HCT116 (cell line): ENCODE measurements around the gene SYNJ2. TPM values are rescaled to one million over a fixed set of nuclear protein-coding genes. Genes with fewer than 3 reads are reported as not detected.

Source experiments
- ATAC-seq: fragments of 200-7000 bp; cut with Tn5 transposase; 2 replicates; pipeline ENCODE4 v1.9.1; 2020; ENCODE audit warnings: mild to moderate bottlenecking, moderate library complexity
- BruUV-seq: library from RNA; stranded (reverse); fragments of 400-500 nt; replicated peaks from 2 replicates; lab custom pipeline; 2021; lab: Mats Ljungman, UMichigan
- CTCF ChIA-PET: fragments of 300-600 bp; sonication (Branson Sonifier 250); formaldehyde crosslinking; loops from one replicate; lab custom pipeline; 2021; ENCODE audit warnings: antibody characterized with exemption; lab: Charles Lee
- POLR2A ChIA-PET: fragments of 300-600, 350-600 bp; sonication (Branson Sonifier 250); formaldehyde crosslinking; loops from one replicate; lab custom pipeline; 2021; ENCODE audit warnings: antibody characterized with exemption; lab: Charles Lee
- RAD21 ChIA-PET, 2 experiments: fragments of 300-600 bp; sonication (Branson Sonifier 250); formaldehyde crosslinking; loops; one replicate each; lab custom pipeline; 2023; ENCODE audit warnings: low total read pairs in 2 of 2; ENCODE audit not compliant: uncharacterized antibody in 2 of 2, unreplicated experiment in 2 of 2, low non-redundant PET in 1 of 2; lab: Charles Lee
- DNase-seq: peaks from one replicate; pipeline ENCODE4 v3.0.0-alpha.2; 2010; ENCODE audit warnings: low read depth, low spot score
- H2AFZ ChIP-seq: fragments of 200-600 bp; shearing (Covaris generic), sonication (generic); 2 replicates; pipeline ENCODE4 v1.6.1; 2017; ENCODE audit warnings: low read depth, mixed run types, mixed read lengths, antibody characterized with exemption, low read length; ENCODE audit not compliant: poor library complexity, severe bottlenecking
- H3K27ac ChIP-seq: 2 replicates; pipeline ENCODE4 v1.5.1; 2012; ENCODE audit warnings: low read depth, low read length
- H3K27me3 ChIP-seq: fragments of 200-600 bp; sonication (generic); 2 replicates; pipeline ENCODE4 v1.6.1; 2016; ENCODE audit warnings: mixed run types, low read length, mixed read lengths; ENCODE audit not compliant: insufficient read depth
- H3K36me3 ChIP-seq, 2 experiments: fragments of 200-500 bp in 1 of 2; fragments of 200-600 bp in 1 of 2; sonication (Bioruptor generic) in 1 of 2; sonication (generic) in 1 of 2; 2 replicates each; pipeline versions ENCODE4 v1.5.1 to v1.6.1; 2014 to 2016; ENCODE audit warnings: low read length in 2 of 2, inconsistent platforms in 1 of 2, mixed read lengths in 1 of 2, mixed run types in 1 of 2; ENCODE audit not compliant: insufficient read depth in 2 of 2, control insufficient read depth in 1 of 2
- H3K4me1 ChIP-seq, 2 experiments: fragments of 200-600 bp in 1 of 2; sonication (generic) in 1 of 2; 2 replicates each; pipeline versions ENCODE4 v1.5.1 to v1.6.1; 2012 to 2017; ENCODE audit warnings: low read length in 2 of 2, inconsistent platforms in 1 of 2, mild to moderate bottlenecking in 1 of 2, mixed read lengths in 1 of 2, mixed run types in 1 of 2, moderate library complexity in 1 of 2; ENCODE audit not compliant: insufficient read depth in 2 of 2, control insufficient read depth in 1 of 2
- H3K4me2 ChIP-seq: fragments of 200-600 bp; sonication (generic); 2 replicates; pipeline ENCODE4 v1.6.1; 2017; ENCODE audit warnings: mixed run types, low read length, mixed read lengths
- H3K4me3 ChIP-seq, 2 experiments: fragments of 200-600 bp in 1 of 2; sonication (generic) in 1 of 2; replicated peaks in 1 of 2; 2 replicates each; pipeline ENCODE4 v1.5.1; 2011 to 2016; ENCODE audit warnings: low read length in 2 of 2, control low read depth in 1 of 2, low read depth in 1 of 2, mild to moderate bottlenecking in 1 of 2, mixed read lengths in 1 of 2, mixed run types in 1 of 2
- H3K79me2 ChIP-seq: fragments of 200-600 bp; sonication (generic); 2 replicates; pipeline ENCODE4 v1.6.1; 2017; ENCODE audit warnings: mild to moderate bottlenecking, mixed run types, low read length, moderate library complexity, mixed read lengths; ENCODE audit not compliant: insufficient read depth
- H3K9ac ChIP-seq: fragments of 200-600 bp; sonication (generic); 2 replicates; pipeline ENCODE4 v1.6.1; 2016; ENCODE audit warnings: low read length, mixed read lengths
- H3K9me2 ChIP-seq: fragments of 200-600 bp; sonication (generic), shearing (Covaris generic); 2 replicates; pipeline ENCODE4 v1.6.1; 2017; ENCODE audit warnings: mixed run types, mild to moderate bottlenecking, moderate library complexity; ENCODE audit not compliant: insufficient read depth
- H3K9me3 ChIP-seq, 2 experiments: fragments of 200-500 bp in 1 of 2; fragments of 200-600 bp in 1 of 2; sonication (Bioruptor generic) in 1 of 2; sonication (generic) in 1 of 2; 2 replicates each; pipeline ENCODE4 v1.6.1; 2014 to 2017; ENCODE audit warnings: low read length in 2 of 2, mixed read lengths in 2 of 2, inconsistent platforms in 1 of 2, low read depth in 1 of 2, mild to moderate bottlenecking in 1 of 2, mixed run types in 1 of 2, moderate library complexity in 1 of 2; ENCODE audit not compliant: control insufficient read depth in 1 of 2, insufficient read depth in 1 of 2
- H4K20me1 ChIP-seq: fragments of 200-600 bp; sonication (generic), shearing (Covaris generic); 2 replicates; pipeline ENCODE4 v1.6.1; 2017; ENCODE audit warnings: mixed run types, mild to moderate bottlenecking, moderate library complexity; ENCODE audit not compliant: insufficient read depth
- CBX3 ChIP-seq: IDR thresholded peaks from 2 replicates; pipeline ENCODE4 v1.6.1; 2012; ENCODE audit warnings: low read depth
- CEBPB ChIP-seq: IDR thresholded peaks from 2 replicates; pipeline ENCODE4 v1.6.1; 2012; ENCODE audit warnings: low read depth
- CTCF ChIP-seq, 3 experiments: fragments of 200-600 bp in 1 of 3; sonication (generic) in 1 of 3; IDR thresholded peaks in 2 of 3; conservative IDR thresholded peaks in 1 of 3; 2 replicates each; pipeline ENCODE4 v1.5.1; 2012 to 2017; ENCODE audit warnings: low read depth in 2 of 3, low read length in 2 of 3, antibody characterized with exemption in 1 of 3, borderline replicate concordance in 1 of 3, control low read depth in 1 of 3, mild to moderate bottlenecking in 1 of 3, mixed read lengths in 1 of 3, mixed run types in 1 of 3, moderate library complexity in 1 of 3; ENCODE audit not compliant: insufficient read depth in 1 of 3
- EZH2 ChIP-seq: fragments of 200-600 bp; sonication (generic); IDR thresholded peaks from 2 replicates; pipeline ENCODE4 v1.6.1; 2017; ENCODE audit warnings: antibody characterized with exemption, mixed run types
- EZH2phosphoT487 ChIP-seq: fragments of 200-600 bp; IDR thresholded peaks from 2 replicates; pipeline ENCODE4 v1.6.1; 2018; ENCODE audit warnings: antibody characterized with exemption, borderline replicate concordance
- JUND ChIP-seq: IDR thresholded peaks from 2 replicates; pipeline ENCODE4 v1.6.1; 2012
- MAX ChIP-seq: IDR thresholded peaks from 2 replicates; pipeline ENCODE4 v1.6.1; 2012
- POLR2A ChIP-seq: IDR thresholded peaks from 2 replicates; pipeline ENCODE4 v1.7.0; 2011; ENCODE audit warnings: borderline replicate concordance; ENCODE audit not compliant: insufficient read depth, insufficient read length; ENCODE audit errors: extremely low read depth
- POLR2AphosphoS5 ChIP-seq: IDR thresholded peaks from 2 replicates; pipeline ENCODE4 v1.6.1; 2011; ENCODE audit warnings: mild to moderate bottlenecking, low read depth, low read length, moderate library complexity
- SP1 ChIP-seq: IDR thresholded peaks from 2 replicates; pipeline ENCODE4 v1.6.1; 2012; ENCODE audit warnings: low read depth
- YY1 ChIP-seq: IDR thresholded peaks from 2 replicates; pipeline ENCODE4 v1.6.1; 2011; ENCODE audit warnings: low read length, low read depth, moderate library complexity, mild to moderate bottlenecking; ENCODE audit not compliant: insufficient replicate concordance; ENCODE audit errors: extremely low read depth
- ZBTB33 ChIP-seq: IDR thresholded peaks from 2 replicates; pipeline ENCODE4 v1.6.1; 2011; ENCODE audit warnings: mild to moderate bottlenecking, low read length, moderate library complexity; ENCODE audit not compliant: insufficient replicate concordance; ENCODE audit errors: extremely low read depth
- ZFX ChIP-seq: fragments of 450-650 bp; IDR thresholded peaks from 2 replicates; pipeline ENCODE4 v1.6.1; 2017
- intact Hi-C: fragments of 100-400 bp; cut with micrococcal nuclease; formaldehyde crosslinking; loops from 2 replicates; pipeline ENCODE4 v1.10.0; 2022
- total RNA-seq: library from RNA; stranded (reverse); gene quantifications from one replicate; pipeline ENCODE4 v1.2.1, GENCODE V29; 2021; ENCODE audit not compliant: unreplicated experiment

Gene SYNJ2
- total RNA-seq, 1 experiment from 2014 or later: 23.9 TPM

GRCh38 chr6:158020272-158020711 is 38.6 kb downstream of the SYNJ2 start:
- Histone ChIP-seq H3K9me3 (no peaks in the 10 kb centered on the region), H3K79me2 (peaks cover 15% of the 10 kb centered on the region), H3K9me2 (no peaks in the 10 kb centered on the region), H3K27me3 (no peaks in the 10 kb centered on the region), H3K36me3 (peaks cover 0 to 22% of the 10 kb centered on the region in 2 experiments; a peak in 2 of 4 replicates), H3K4me3 (no peak overlapping the region), H2AFZ (no peak overlapping the region), H3K27ac (no peak overlapping the region), H3K4me1 (peaks cover under 1 to 13% of the 10 kb centered on the region in 2 experiments; a peak in 2 of 4 replicates), H3K9ac (no peak overlapping the region), H4K20me1 (no peaks in the 10 kb centered on the region), H3K4me2 (no peak overlapping the region)
- ChIA-PET CTCF (no interaction called here), POLR2A (no interaction called here), RAD21 (no interaction called here)
- TF ChIP-seq JUND: no peak
- TF ChIP-seq EZH2: no peak
- TF ChIP-seq EZH2phosphoT487: no peak
- no peak for TF ChIP-seq CBX3
- TF ChIP-seq POLR2A: no peak
- no peak for TF ChIP-seq ZBTB33
- TF ChIP-seq ZFX: no peak
- BruUV-seq: no TSS peak
- no peak for DNase-seq
- 0 out of 2 replicates have a peak, but pooled peaks have one; percentile 30 for ATAC-seq
- intact Hi-C loops: no loop called here

- no peaks in the 10 kb centered on the region for H3K9me2 ChIP-seq
- H3K4me2 ChIP-seq: no peak overlapping the region
- H3K9ac ChIP-seq: no peak overlapping the region
- H3K4me3 ChIP-seq: no peak overlapping the region
- no peak overlapping the region for H2AFZ ChIP-seq
- no peak for ATAC-seq
- H3K27ac ChIP-seq: no peak overlapping the region
- DNase-seq: no peak
- peaks cover 0 to 22% of the 10 kb centered on the region in 2 experiments; a peak in 2 of 4 replicates for H3K36me3 ChIP-seq
- no TSS peak for BruUV-seq
- no peaks in the 10 kb centered on the region for H4K20me1 ChIP-seq
- no peaks in the 10 kb centered on the region for H3K27me3 ChIP-seq
- RAD21 ChIA-PET: no interaction called here
- H3K79me2 ChIP-seq: peaks cover 10% of the 10 kb centered on the region
- peaks cover 5 to 19% of the 10 kb centered on the region in 2 experiments for H3K4me1 ChIP-seq
- H3K9me3 ChIP-seq: no peaks in the 10 kb centered on the region
- CTCF ChIA-PET: no interaction called here
- intact Hi-C loops: no loop called here
- POLR2A ChIA-PET: no interaction called here
- TF ChIP-seq EZH2phosphoT487 (no peak), POLR2AphosphoS5 (no peak), CTCF (IDR thresholded peaks at IDR 0.05 in 2 of 3, conservative IDR thresholded peaks at IDR 0.05 in 1 of 3; ENCODE audit: borderline replicate concordance in 1 of 3, insufficient read depth in 1 of 3, low read depth in 2 of 3, low read length in 2 of 3) (no peak), MAX (no peak), SP1 (no peak), YY1 (no peak), JUND (no peak), CEBPB (no peak)
Measured at GRCh38 chr6:158020811-158021210, 39.1 kb downstream of the SYNJ2 start.
